HG02678 (cell line): ENCODE results near the gene CERT1.

ENCODE experiments used
- ATAC-seq: cut with Tn5 transposase; IDR thresholded peaks from one replicate; pipeline ENCODE4 v1.9.1; 2021; ENCODE audit warnings: mild to moderate bottlenecking, moderate library complexity; ENCODE audit not compliant: unreplicated experiment

The CERT1 gene

GRCh38 chr5:75433814-75434506 lies 77.5 kb downstream of the CERT1 start:
- ATAC-seq, result no peak

GRCh38 chr5:75414241-75414640 lies 97.2 kb downstream of the CERT1 start:
- no peak for ATAC-seq

- no peak for ATAC-seq
Measured at GRCh38 chr5:75412111-75412990, 99.1 kb downstream of the CERT1 start.

- ATAC-seq, result no peak
Measured at GRCh38 chr5:75405296-75405695, 106.1 kb downstream of the CERT1 start.

- ATAC-seq, result no peak
Measured at GRCh38 chr5:75395277-75395676, 116.2 kb downstream of the CERT1 start.

- no peak for ATAC-seq
Measured at GRCh38 chr5:75389430-75389829, 122.0 kb downstream of the CERT1 start.

GRCh38 chr5:75387806-75388205 lies 123.6 kb downstream of the CERT1 start:
- ATAC-seq, result no peak

- ATAC-seq, result no peak
Measured at GRCh38 chr5:75384218-75384617, 127.2 kb downstream of the CERT1 start.

GRCh38 chr5:75381456-75381855 lies 130.0 kb downstream of the CERT1 start:
- ATAC-seq, result no peak

- no peak for ATAC-seq
Measured at GRCh38 chr5:75380099-75380498, 131.3 kb downstream of the CERT1 start.

GRCh38 chr5:75375414-75375813 lies 136.0 kb downstream of the CERT1 start:
- no peak for ATAC-seq

- no peak for ATAC-seq
Measured at GRCh38 chr5:75374394-75374814, 137.0 kb downstream of the CERT1 start.

- ATAC-seq, result no peak
Measured at GRCh38 chr5:75373862-75374261, 137.6 kb downstream of the CERT1 start.

GRCh38 chr5:75368391-75368790 lies 143.0 kb downstream of the CERT1 start:
- ATAC-seq, result no peak

GRCh38 chr5:75367401-75367800 lies 144.0 kb downstream of the CERT1 start:
- no peak for ATAC-seq

- ATAC-seq, result peak; percentile 87
Measured at GRCh38 chr5:75366787-75367186, 144.6 kb downstream of the CERT1 start.

GRCh38 chr5:75365740-75366139 lies 145.7 kb downstream of the CERT1 start:
- ATAC-seq, result no peak

GRCh38 chr5:75364571-75365280 lies 146.7 kb downstream of the CERT1 start:
- no peak for ATAC-seq

GRCh38 chr5:75363726-75364495 lies 147.5 kb downstream of the CERT1 start:
- no peak for ATAC-seq

- ATAC-seq, result no peak
Measured at GRCh38 chr5:75363111-75363510, 148.3 kb downstream of the CERT1 start.

- ATAC-seq, result no peak
Measured at GRCh38 chr5:75362474-75362975, 148.9 kb downstream of the CERT1 start.
